Neural progenitor cell (in vitro differentiated cells): ENCODE data around the gene GUCA2B. TPM values are rescaled to one million over a fixed set of nuclear protein-coding genes. Genes with fewer than 3 reads are reported as not detected.

ENCODE experiments used
- DNase-seq: peaks from one replicate; pipeline ENCODE4 v3.0.0-alpha.2; 2016; ENCODE audit warnings: low spot score
- H2AFZ ChIP-seq: fragments of 200-600 bp; sonication (generic); replicated peaks from 2 replicates; pipeline ENCODE4 v1.6.1; 2016; ENCODE audit warnings: antibody characterized with exemption
- H3F3A ChIP-seq: fragments of 200-600 bp; sonication (generic); 2 replicates; pipeline ENCODE4 v1.6.1; 2016; ENCODE audit warnings: antibody characterized with exemption, low read depth
- H3K27ac ChIP-seq: fragments of 200-600 bp; sonication (generic); 2 replicates; pipeline ENCODE4 v1.5.1; 2016; ENCODE audit warnings: mild to moderate bottlenecking
- H3K27me3 ChIP-seq: fragments of 200-600 bp; sonication (generic); 2 replicates; pipeline ENCODE4 v1.6.1; 2016; ENCODE audit warnings: mild to moderate bottlenecking, moderate library complexity
- H3K36me3 ChIP-seq: fragments of 200-600 bp; sonication (generic); 2 replicates; pipeline ENCODE4 v1.5.1; 2016
- H3K4me1 ChIP-seq: fragments of 200-600 bp; sonication (generic); 2 replicates; pipeline ENCODE4 v1.6.1; 2016; ENCODE audit warnings: mixed run types
- H3K4me2 ChIP-seq: fragments of 200-600 bp; sonication (generic); 2 replicates; pipeline ENCODE4 v1.6.1; 2016
- H3K4me3 ChIP-seq: fragments of 200-600 bp; sonication (generic); 2 replicates; pipeline ENCODE4 v1.5.1; 2016
- H3K79me2 ChIP-seq: fragments of 200-600 bp; sonication (generic); 2 replicates; pipeline ENCODE4 v1.6.1; 2016; ENCODE audit warnings: low read depth
- H3K9ac ChIP-seq: fragments of 200-600 bp; sonication (generic); 2 replicates; pipeline ENCODE4 v1.6.1; 2016
- H3K9me3 ChIP-seq: fragments of 200-600 bp; sonication (generic); 2 replicates; pipeline ENCODE4 v1.5.1; 2016; ENCODE audit warnings: low read depth
- H4K20me1 ChIP-seq: fragments of 200-600 bp; sonication (generic); 2 replicates; pipeline ENCODE4 v1.6.1; 2016; ENCODE audit warnings: low read depth
- H3K27ac Mint-ChIP-seq: 3 replicates; pipeline ENCODE4 v1.8.0; 2021; ENCODE audit warnings: mixed read lengths
- H3K27me3 Mint-ChIP-seq: 2 replicates; pipeline ENCODE4 v1.8.0; 2022; ENCODE audit warnings: low read depth, mild to moderate bottlenecking, inconsistent platforms, moderate library complexity, mixed read lengths; ENCODE audit not compliant: insufficient read depth
- H3K36me3 Mint-ChIP-seq: 3 replicates; pipeline ENCODE4 v1.8.0; 2021; ENCODE audit warnings: mixed read lengths
- H3K4me1 Mint-ChIP-seq: 3 replicates; pipeline ENCODE4 v1.8.0; 2021; ENCODE audit warnings: mixed read lengths
- H3K4me3 Mint-ChIP-seq: 3 replicates; pipeline ENCODE4 v1.8.0; 2021; ENCODE audit warnings: mild to moderate bottlenecking, moderate library complexity, mixed read lengths
- H3K9me3 Mint-ChIP-seq: 3 replicates; pipeline ENCODE4 v1.8.0; 2020; ENCODE audit warnings: mixed read lengths
- CTCF ChIP-seq: fragments of 200-600 bp; sonication (generic); IDR thresholded peaks from 2 replicates; pipeline ENCODE4 v1.5.1; 2017; ENCODE audit warnings: antibody characterized with exemption, mild to moderate bottlenecking
- EZH2 ChIP-seq: fragments of 200-600 bp; sonication (generic); IDR thresholded peaks from 2 replicates; pipeline ENCODE4 v1.6.1; 2017; ENCODE audit warnings: antibody characterized with exemption, mild to moderate bottlenecking, moderate library complexity
- EZH2phosphoT487 ChIP-seq: fragments of 200-600 bp; sonication (generic); IDR thresholded peaks from 2 replicates; pipeline ENCODE4 v1.6.1; 2017; ENCODE audit warnings: antibody characterized with exemption
- total RNA-seq: library from RNA; depleted of rRNA; stranded (reverse); fragments of >200 nt; gene quantifications from 2 replicates; pipeline ENCODE4 v1.2.3, GENCODE V29; 2015; ENCODE audit warnings: low replicate concordance

GUCA2B gene
- total RNA-seq, 1 donor from 2014 or later = not detected

GRCh38 chr1:42181687-42182086 is 28.5 kb downstream of the GUCA2B start:
- Histone ChIP-seq H3K27me3 (no peaks in the 10 kb centered on the region), H2AFZ (no peak overlapping the region), H3K4me2 (no peak overlapping the region), H3K36me3 (no peaks in the 10 kb centered on the region), H3K9me3 (no peaks in the 10 kb centered on the region), H3K27ac (no peak overlapping the region), H3K9ac (no peak overlapping the region), H4K20me1 (peaks cover 5% of the 10 kb centered on the region), H3K79me2 (no peaks in the 10 kb centered on the region), H3F3A (peaks cover 4% of the 10 kb centered on the region), H3K4me1 (no peaks in the 10 kb centered on the region), H3K4me3 (no peak overlapping the region)
- DNase-seq = no peak
- Mint-ChIP-seq H3K9me3 (no peaks in the 10 kb centered on the region), H3K36me3 (peaks cover 16% of the 10 kb centered on the region), H3K27me3 (no peaks in the 10 kb centered on the region), H3K4me3 (no peak overlapping the region), H3K27ac (no peak overlapping the region), H3K4me1 (no peaks in the 10 kb centered on the region)
- TF ChIP-seq EZH2 = no peak
- TF ChIP-seq CTCF = no peak
- TF ChIP-seq EZH2phosphoT487 = no peak

GRCh38 chr1:42183210-42183956 is 30.2 kb downstream of the GUCA2B start:
- Histone ChIP-seq H2AFZ (no peak overlapping the region), H4K20me1 (peaks cover 10% of the 10 kb centered on the region), H3K4me1 (peaks cover 12% of the 10 kb centered on the region), H3K4me2 (no peak overlapping the region), H3F3A (no peaks in the 10 kb centered on the region), H3K9me3 (no peaks in the 10 kb centered on the region), H3K9ac (no peak overlapping the region), H3K27ac (no peak overlapping the region), H3K4me3 (no peak overlapping the region), H3K79me2 (no peaks in the 10 kb centered on the region), H3K36me3 (no peaks in the 10 kb centered on the region), H3K27me3 (no peaks in the 10 kb centered on the region)
- H3K27me3 Mint-ChIP-seq = no peaks in the 10 kb centered on the region
- H3K27ac Mint-ChIP-seq = no peak overlapping the region
- peaks cover 25% of the 10 kb centered on the region for H3K36me3 Mint-ChIP-seq
- no peak overlapping the region for H3K4me3 Mint-ChIP-seq
- no peak for TF ChIP-seq EZH2
- no peak for TF ChIP-seq EZH2phosphoT487
- no peaks in the 10 kb centered on the region for H3K9me3 Mint-ChIP-seq
- no peak for DNase-seq
- H3K4me1 Mint-ChIP-seq = no peaks in the 10 kb centered on the region

- no peaks in the 10 kb centered on the region for H3K9me3 ChIP-seq
- no peak for DNase-seq
- Mint-ChIP-seq H3K27ac (no peak overlapping the region), H3K4me1 (no peaks in the 10 kb centered on the region), H3K4me3 (no peak overlapping the region), H3K27me3 (no peaks in the 10 kb centered on the region), H3K9me3 (no peaks in the 10 kb centered on the region), H3K36me3 (peaks cover 25% of the 10 kb centered on the region)
- H3K4me1 ChIP-seq = peaks cover 12% of the 10 kb centered on the region
- no peak overlapping the region for H3K27ac ChIP-seq
- no peak overlapping the region for H3K9ac ChIP-seq
- no peaks in the 10 kb centered on the region for H3K27me3 ChIP-seq
- no peaks in the 10 kb centered on the region for H3F3A ChIP-seq
- no peaks in the 10 kb centered on the region for H3K79me2 ChIP-seq
- H3K36me3 ChIP-seq = no peaks in the 10 kb centered on the region
- no peak overlapping the region for H2AFZ ChIP-seq
- peaks cover 10% of the 10 kb centered on the region for H4K20me1 ChIP-seq
- H3K4me2 ChIP-seq = no peak overlapping the region
- TF ChIP-seq EZH2 (no peak), EZH2phosphoT487 (no peak), CTCF (no peak)
- H3K4me3 ChIP-seq = no peak overlapping the region
Measured at GRCh38 chr1:42183957-42184268, 30.7 kb downstream of the GUCA2B start.

- Histone ChIP-seq H4K20me1 (peaks cover 10% of the 10 kb centered on the region), H3K79me2 (no peaks in the 10 kb centered on the region), H3K4me2 (no peak overlapping the region), H3K4me1 (peaks cover 12% of the 10 kb centered on the region), H3K36me3 (no peaks in the 10 kb centered on the region), H2AFZ (no peak overlapping the region), H3K27me3 (no peaks in the 10 kb centered on the region), H3K9me3 (no peaks in the 10 kb centered on the region), H3K27ac (no peak overlapping the region), H3K9ac (no peak overlapping the region), H3K4me3 (no peak overlapping the region), H3F3A (no peaks in the 10 kb centered on the region)
- Mint-ChIP-seq H3K36me3 (peaks cover 26% of the 10 kb centered on the region), H3K9me3 (no peaks in the 10 kb centered on the region), H3K4me3 (no peak overlapping the region), H3K27me3 (no peaks in the 10 kb centered on the region), H3K27ac (no peak overlapping the region), H3K4me1 (no peaks in the 10 kb centered on the region)
- no peak for DNase-seq
- TF ChIP-seq EZH2phosphoT487 (no peak), CTCF (no peak), EZH2 (no peak)
Measured at GRCh38 chr1:42184616-42185015, 31.4 kb downstream of the GUCA2B start.
